GM23338 (cell line): ENCODE results near the gene IL17REL. TPM values are rescaled to one million over a fixed set of nuclear protein-coding genes. Genes with fewer than 3 reads are reported as not detected.
A peak's percentile ranks its signal among the peaks of the same experiment; 100 is the strongest.

Experiments used
- ATAC-seq: fragments of 200-7000 bp; cut with Tn5 transposase; 3 replicates; pipeline ENCODE4 v1.9.1; 2020
- DNase-seq: peaks from one replicate; pipeline ENCODE4 v3.0.0-alpha.2; 2015; ENCODE audit warnings: low spot score
- H2AFZ ChIP-seq: fragments of 200-600 bp; sonication (generic); 2 replicates; pipeline ENCODE4 v1.8.0; 2016; ENCODE audit warnings: antibody characterized with exemption, mild to moderate bottlenecking, moderate library complexity
- H3F3A ChIP-seq: fragments of 200-600 bp; sonication (generic); replicated peaks from 2 replicates; pipeline ENCODE4 v1.8.0; 2017; ENCODE audit warnings: antibody characterized with exemption, mixed run types, low read depth
- H3K27ac ChIP-seq: fragments of 200-600 bp; sonication (generic); 2 replicates; pipeline ENCODE4 v1.6.1; 2016; ENCODE audit warnings: low read depth
- H3K27me3 ChIP-seq: fragments of 200-600 bp; sonication (generic); 2 replicates; pipeline ENCODE4 v1.8.0; 2016; ENCODE audit warnings: mild to moderate bottlenecking, mixed run types, moderate library complexity; ENCODE audit not compliant: insufficient read depth
- H3K36me3 ChIP-seq: fragments of 200-600 bp; sonication (generic); 2 replicates; pipeline ENCODE4 v1.8.0; 2016; ENCODE audit warnings: mild to moderate bottlenecking; ENCODE audit not compliant: insufficient read depth
- H3K4me1 ChIP-seq: fragments of 200-600 bp; sonication (generic); 2 replicates; pipeline ENCODE4 v1.8.0; 2016; ENCODE audit warnings: mild to moderate bottlenecking, moderate library complexity; ENCODE audit not compliant: insufficient read depth
- H3K4me2 ChIP-seq: fragments of 200-600 bp; sonication (generic); 2 replicates; pipeline ENCODE4 v1.7.1; 2017; ENCODE audit warnings: mixed run types
- H3K4me3 ChIP-seq: fragments of 200-600 bp; sonication (generic); 2 replicates; pipeline ENCODE4 v1.6.1; 2016; ENCODE audit warnings: mixed run types
- H3K79me2 ChIP-seq: fragments of 200-600 bp; sonication (generic); replicated peaks from 2 replicates; pipeline ENCODE4 v1.8.0; 2017; ENCODE audit warnings: mild to moderate bottlenecking; ENCODE audit not compliant: insufficient read depth
- H3K9me2 ChIP-seq: fragments of 200-600 bp; sonication (generic); 2 replicates; pipeline ENCODE4 v1.8.0; 2017; ENCODE audit not compliant: insufficient read depth
- H4K20me1 ChIP-seq: fragments of 200-600 bp; sonication (generic); replicated peaks from 2 replicates; pipeline ENCODE4 v1.8.0; 2017; ENCODE audit warnings: mild to moderate bottlenecking; ENCODE audit not compliant: insufficient read depth
- H3K27ac Mint-ChIP-seq: 2 replicates; pipeline ENCODE4 v1.8.0; 2020; ENCODE audit warnings: inconsistent platforms, mild to moderate bottlenecking, moderate library complexity, mixed read lengths
- H3K27me3 Mint-ChIP-seq: 3 replicates; pipeline ENCODE4 v1.8.0; 2022; ENCODE audit warnings: low read depth, mild to moderate bottlenecking, moderate library complexity, mixed read lengths, inconsistent platforms; ENCODE audit not compliant: insufficient read depth, poor library complexity
- H3K36me3 Mint-ChIP-seq: 3 replicates; pipeline ENCODE4 v1.8.0; 2021; ENCODE audit warnings: low read depth, mild to moderate bottlenecking, inconsistent platforms, moderate library complexity, mixed read lengths
- H3K4me1 Mint-ChIP-seq: 3 replicates; pipeline ENCODE4 v1.8.0; 2020; ENCODE audit warnings: mild to moderate bottlenecking, inconsistent platforms, mixed read lengths
- H3K4me3 Mint-ChIP-seq: 3 replicates; pipeline ENCODE4 v1.8.0; 2021; ENCODE audit warnings: moderate library complexity, mild to moderate bottlenecking, inconsistent platforms, mixed read lengths
- H3K9me3 Mint-ChIP-seq: 3 replicates; pipeline ENCODE4 v1.8.0; 2020; ENCODE audit warnings: moderate library complexity, mild to moderate bottlenecking, inconsistent platforms, mixed read lengths
- EZH2phosphoT487 ChIP-seq: fragments of 200-600 bp; sonication (generic); IDR thresholded peaks from one replicate; pipeline ENCODE4 v1.8.1; 2018; ENCODE audit warnings: antibody characterized with exemption; ENCODE audit not compliant: unreplicated experiment
- NANOG ChIP-seq: IDR thresholded peaks from 2 replicates; pipeline ENCODE4 v1.6.1; 2016; ENCODE audit warnings: antibody characterized with exemption, borderline replicate concordance
- POLR2AphosphoS5 ChIP-seq: IDR thresholded peaks from 2 replicates; pipeline ENCODE4 v1.6.1; 2016; ENCODE audit warnings: antibody characterized with exemption, low read depth
- ZNF331 ChIP-seq: fragments of 250-450 bp; sonication (Bioruptor Pico); IDR thresholded peaks from 2 replicates; pipeline ENCODE4 v1.5.0; 2020; ENCODE audit warnings: low read depth, mild to moderate bottlenecking, moderate library complexity
- polyA plus RNA-seq: library from polyadenylated mRNA; unstranded; fragments of >200 nt; fragmentation: Nextera tagmentation; extraction: Ambion mirVana; gene quantifications from 2 replicates; pipeline ENCODE4 v1.2.1, GENCODE V29; 2016
- total RNA-seq: library from RNA; depleted of rRNA; stranded (reverse); fragments of >200 nt; shearing (Covaris generic); gene quantifications from 2 replicates; pipeline ENCODE4 v1.2.3, GENCODE V29; 2014
- TF ChIP-seq, protein P1 (sequence below): IDR thresholded peaks from one replicate; pipeline ENCODE4 v1.6.1; 2018; ENCODE audit warnings: antibody characterized with exemption; ENCODE audit not compliant: unreplicated experiment
- TF ChIP-seq, protein P2 (sequence below), 2 experiments: fragments of 200-600 bp in 1 of 2; sonication (generic) in 1 of 2; conservative IDR thresholded peaks; 2 replicates each; pipeline versions ENCODE4 v1.5.1 to v1.6.1; 2016 to 2017; ENCODE audit warnings: antibody characterized with exemption in 2 of 2, low read depth in 2 of 2, mild to moderate bottlenecking in 2 of 2, moderate library complexity in 1 of 2

IL17REL gene
- total and polyA plus RNA-seq, 2 experiments from 2014 or later, result 0.31 TPM; not detected in 1

DNA sequence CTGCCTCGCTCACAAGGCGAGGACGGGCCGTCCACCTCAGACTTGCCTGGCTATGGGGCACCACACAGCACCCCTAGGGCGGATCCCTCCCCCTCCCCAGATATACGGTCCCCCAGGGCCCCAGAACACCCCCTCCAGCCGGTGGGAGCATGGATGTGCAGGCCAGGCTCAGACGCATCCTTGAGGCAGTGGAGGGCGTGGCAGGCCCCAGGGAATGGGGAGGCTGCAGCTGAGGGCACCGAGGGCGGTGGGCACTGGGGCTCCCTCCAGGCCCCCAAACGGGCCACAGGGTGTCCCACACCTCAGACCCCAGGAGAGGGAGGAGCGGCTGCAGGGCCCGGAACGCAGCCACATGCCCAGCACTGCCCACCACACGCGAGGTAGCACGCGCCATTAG, 33.5 kb upstream of the IL17REL start:
- Mint-ChIP-seq H3K36me3 (no peaks in the 10 kb centered on the region), H3K4me3 (no peak overlapping the region), H3K9me3 (no peaks in the 10 kb centered on the region), H3K27me3 (peaks cover 8% of the 10 kb centered on the region), H3K27ac (no peak overlapping the region), H3K4me1 (no peaks in the 10 kb centered on the region)
- no peaks in the 10 kb centered on the region for H3K4me1 ChIP-seq
- H3K79me2 ChIP-seq, result no peaks in the 10 kb centered on the region
- H3K36me3 ChIP-seq, result no peaks in the 10 kb centered on the region
- DNase-seq (peak; percentile 28), ATAC-seq (peak; percentile 53)
- H4K20me1 ChIP-seq, result no peaks in the 10 kb centered on the region
- H3K27ac ChIP-seq, result no peak overlapping the region
- TF ChIP-seq, protein P1, sequence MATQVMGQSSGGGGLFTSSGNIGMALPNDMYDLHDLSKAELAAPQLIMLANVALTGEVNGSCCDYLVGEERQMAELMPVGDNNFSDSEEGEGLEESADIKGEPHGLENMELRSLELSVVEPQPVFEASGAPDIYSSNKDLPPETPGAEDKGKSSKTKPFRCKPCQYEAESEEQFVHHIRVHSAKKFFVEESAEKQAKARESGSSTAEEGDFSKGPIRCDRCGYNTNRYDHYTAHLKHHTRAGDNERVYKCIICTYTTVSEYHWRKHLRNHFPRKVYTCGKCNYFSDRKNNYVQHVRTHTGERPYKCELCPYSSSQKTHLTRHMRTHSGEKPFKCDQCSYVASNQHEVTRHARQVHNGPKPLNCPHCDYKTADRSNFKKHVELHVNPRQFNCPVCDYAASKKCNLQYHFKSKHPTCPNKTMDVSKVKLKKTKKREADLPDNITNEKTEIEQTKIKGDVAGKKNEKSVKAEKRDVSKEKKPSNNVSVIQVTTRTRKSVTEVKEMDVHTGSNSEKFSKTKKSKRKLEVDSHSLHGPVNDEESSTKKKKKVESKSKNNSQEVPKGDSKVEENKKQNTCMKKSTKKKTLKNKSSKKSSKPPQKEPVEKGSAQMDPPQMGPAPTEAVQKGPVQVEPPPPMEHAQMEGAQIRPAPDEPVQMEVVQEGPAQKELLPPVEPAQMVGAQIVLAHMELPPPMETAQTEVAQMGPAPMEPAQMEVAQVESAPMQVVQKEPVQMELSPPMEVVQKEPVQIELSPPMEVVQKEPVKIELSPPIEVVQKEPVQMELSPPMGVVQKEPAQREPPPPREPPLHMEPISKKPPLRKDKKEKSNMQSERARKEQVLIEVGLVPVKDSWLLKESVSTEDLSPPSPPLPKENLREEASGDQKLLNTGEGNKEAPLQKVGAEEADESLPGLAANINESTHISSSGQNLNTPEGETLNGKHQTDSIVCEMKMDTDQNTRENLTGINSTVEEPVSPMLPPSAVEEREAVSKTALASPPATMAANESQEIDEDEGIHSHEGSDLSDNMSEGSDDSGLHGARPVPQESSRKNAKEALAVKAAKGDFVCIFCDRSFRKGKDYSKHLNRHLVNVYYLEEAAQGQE, result no peak
- no peak overlapping the region for H3K4me2 ChIP-seq
- H3K27me3 ChIP-seq, result no peaks in the 10 kb centered on the region
- no peak overlapping the region for H3K4me3 ChIP-seq
- H3F3A ChIP-seq, result no peaks in the 10 kb centered on the region
- no peaks in the 10 kb centered on the region for H3K9me2 ChIP-seq
- H2AFZ ChIP-seq, result no peak overlapping the region

DNA sequence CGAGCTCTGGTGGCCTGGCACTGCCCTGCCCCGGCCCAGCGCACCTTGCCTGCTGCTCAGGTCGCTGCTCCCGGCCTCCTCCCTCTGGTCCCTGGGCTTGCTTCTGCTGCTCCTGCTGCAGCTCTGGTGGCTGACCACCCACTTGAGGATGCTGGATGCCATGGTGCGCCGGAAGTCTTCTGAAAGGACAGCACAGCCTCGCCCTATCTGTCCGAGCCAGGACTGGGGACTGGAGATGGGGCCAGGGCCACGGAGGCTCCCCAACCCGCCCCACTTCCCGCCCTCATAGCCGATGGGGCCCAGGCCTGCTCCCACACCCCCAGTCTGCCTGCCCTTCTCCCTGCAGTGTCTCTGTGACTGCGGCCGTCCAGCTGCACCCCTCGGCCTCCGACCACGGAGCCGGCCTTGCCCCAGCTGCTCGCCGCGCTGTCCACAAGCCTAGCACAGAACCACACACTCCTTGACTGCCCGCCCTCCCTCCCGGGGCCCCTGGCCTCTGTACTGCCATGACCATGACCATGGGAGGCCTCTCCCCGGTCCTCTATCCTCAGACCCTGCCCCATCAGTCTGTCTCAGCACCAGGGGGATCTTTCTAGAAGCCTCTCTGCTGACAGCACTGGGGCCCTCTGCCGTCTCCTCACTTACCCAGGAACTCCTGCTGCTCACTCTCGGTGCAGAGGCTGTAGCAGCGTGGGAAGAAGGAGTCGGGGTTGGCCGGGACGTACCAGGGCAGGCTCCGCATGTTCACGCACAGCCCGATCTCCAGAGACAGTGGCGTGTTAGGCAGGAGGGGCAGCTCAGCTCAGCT, 32.9 kb upstream of the IL17REL start:
- H3K4me3 Mint-ChIP-seq, result no peak overlapping the region
- no peaks in the 10 kb centered on the region for H3K9me2 ChIP-seq
- no peaks in the 10 kb centered on the region for H3K79me2 ChIP-seq
- no peak overlapping the region for H3K27ac ChIP-seq
- no peaks in the 10 kb centered on the region for H3F3A ChIP-seq
- H3K27me3 ChIP-seq, result no peaks in the 10 kb centered on the region
- H3K9me3 Mint-ChIP-seq, result no peaks in the 10 kb centered on the region
- H3K4me1 ChIP-seq, result no peaks in the 10 kb centered on the region
- ATAC-seq, result peak; percentile 19
- H3K36me3 Mint-ChIP-seq, result no peaks in the 10 kb centered on the region
- no peak overlapping the region for H3K4me3 ChIP-seq
- H3K27me3 Mint-ChIP-seq, result peaks cover 4% of the 10 kb centered on the region
- no peaks in the 10 kb centered on the region for H4K20me1 ChIP-seq
- no peak for DNase-seq
- no peaks in the 10 kb centered on the region for H3K36me3 ChIP-seq
- no peak overlapping the region for H2AFZ ChIP-seq
- H3K4me2 ChIP-seq, result no peak overlapping the region
- no peak overlapping the region for H3K27ac Mint-ChIP-seq
- H3K4me1 Mint-ChIP-seq, result no peaks in the 10 kb centered on the region
- TF ChIP-seq EZH2phosphoT487, result no peak
- TF ChIP-seq, protein P2, sequence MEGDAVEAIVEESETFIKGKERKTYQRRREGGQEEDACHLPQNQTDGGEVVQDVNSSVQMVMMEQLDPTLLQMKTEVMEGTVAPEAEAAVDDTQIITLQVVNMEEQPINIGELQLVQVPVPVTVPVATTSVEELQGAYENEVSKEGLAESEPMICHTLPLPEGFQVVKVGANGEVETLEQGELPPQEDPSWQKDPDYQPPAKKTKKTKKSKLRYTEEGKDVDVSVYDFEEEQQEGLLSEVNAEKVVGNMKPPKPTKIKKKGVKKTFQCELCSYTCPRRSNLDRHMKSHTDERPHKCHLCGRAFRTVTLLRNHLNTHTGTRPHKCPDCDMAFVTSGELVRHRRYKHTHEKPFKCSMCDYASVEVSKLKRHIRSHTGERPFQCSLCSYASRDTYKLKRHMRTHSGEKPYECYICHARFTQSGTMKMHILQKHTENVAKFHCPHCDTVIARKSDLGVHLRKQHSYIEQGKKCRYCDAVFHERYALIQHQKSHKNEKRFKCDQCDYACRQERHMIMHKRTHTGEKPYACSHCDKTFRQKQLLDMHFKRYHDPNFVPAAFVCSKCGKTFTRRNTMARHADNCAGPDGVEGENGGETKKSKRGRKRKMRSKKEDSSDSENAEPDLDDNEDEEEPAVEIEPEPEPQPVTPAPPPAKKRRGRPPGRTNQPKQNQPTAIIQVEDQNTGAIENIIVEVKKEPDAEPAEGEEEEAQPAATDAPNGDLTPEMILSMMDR (conservative IDR thresholded peaks at IDR 0.05; ENCODE audit: low read depth in 2 of 2), result no peak
- TF ChIP-seq, protein P1, result no peak
- no peak for TF ChIP-seq POLR2AphosphoS5
- TF ChIP-seq ZNF331 (CRISPR knock-in tag), result no peak
- no peak for TF ChIP-seq NANOG
